A549 (cell line): ENCODE data around the gene NEDD8. TPM values are rescaled to one million over a fixed set of nuclear protein-coding genes. Genes with fewer than 3 reads are reported as not detected.

Experiments used
- ATAC-seq, 2 experiments: fragments of 200-7000 bp in 1 of 2; fragments of >200 bp in 1 of 2; cut with Nextera tagmentation in 1 of 2; cut with Tn5 transposase in 1 of 2; 3 replicates each; pipeline versions ENCODE4 v1.8.0 to v1.9.1; 2018 to 2020; ENCODE audit warnings: mild to moderate bottlenecking in 1 of 2, moderate library complexity in 1 of 2
- CTCF ChIA-PET: fragments of 300-600 bp; sonication (Branson Sonifier 250); formaldehyde crosslinking; extraction: SDS; loops from one replicate; lab custom pipeline; 2021; ENCODE audit warnings: antibody characterized with exemption, inconsistent platforms; lab: Yijun Ruan, JAX
- POLR2A ChIA-PET: fragments of 350-600 bp; formaldehyde crosslinking; extraction: SDS; loops from one replicate; lab custom pipeline; 2021; ENCODE audit warnings: antibody characterized with exemption, inconsistent platforms; lab: Yijun Ruan, JAX
- DNase-seq, 2 experiments: peaks; one replicate each; pipeline versions ENCODE4 v3.0.0 to v3.0.0-alpha.2; 2011 to 2016; ENCODE audit warnings: low read depth in 1 of 2, low spot score in 1 of 2
- FAIRE-seq: peaks from 2 replicates; lab custom pipeline; 2011; peaks lifted over from hg19 to GRCh38; lab: Jason Lieb, UNC
- H3K27ac ChIP-seq, 2 experiments: fragments of >200 bp; sonication (Bioruptor Twin); formaldehyde crosslinking; 3 replicates each; pipeline ENCODE4 v1.5.1; 2016 to 2017
- H3K4me1 ChIP-seq: fragments of >200 bp; sonication (Bioruptor Twin); formaldehyde crosslinking; 3 replicates; pipeline ENCODE4 v1.6.1; 2016
- H3K4me2 ChIP-seq: fragments of >200 bp; sonication (Bioruptor Twin); formaldehyde crosslinking; 3 replicates; pipeline ENCODE4 v1.6.1; 2016
- H3K4me3 ChIP-seq: fragments of >200 bp; sonication (Bioruptor Twin); formaldehyde crosslinking; 3 replicates; pipeline ENCODE4 v1.5.1; 2016
- H3K9me3 ChIP-seq: fragments of >200 bp; sonication (Bioruptor Twin); formaldehyde crosslinking; 3 replicates; pipeline ENCODE4 v1.6.1; 2016
- ATOH8 ChIP-seq: fragments of 250-450 bp; sonication (Bioruptor Pico); IDR thresholded peaks from 2 replicates; pipeline ENCODE4 v1.5.0; 2020; ENCODE audit warnings: low read depth, mild to moderate bottlenecking, moderate library complexity
- CBX2 ChIP-seq: fragments of 200-600 bp; sonication (generic); IDR thresholded peaks from 2 replicates; pipeline ENCODE4 v1.6.1; 2016; ENCODE audit warnings: low read depth, mild to moderate bottlenecking, borderline replicate concordance
- CBX8 ChIP-seq: fragments of 200-600 bp; sonication (generic); IDR thresholded peaks from 2 replicates; pipeline ENCODE4 v1.6.1; 2016
- CHD4 ChIP-seq: fragments of 200-600 bp; sonication (generic); IDR thresholded peaks from 2 replicates; pipeline ENCODE4 v1.6.1; 2016; ENCODE audit warnings: antibody characterized with exemption, mild to moderate bottlenecking, borderline replicate concordance
- E2F6 ChIP-seq: IDR thresholded peaks from 2 replicates; pipeline ENCODE4 v1.6.1; 2012; ENCODE audit warnings: low read depth, borderline replicate concordance
- EHF ChIP-seq: fragments of 250-450 bp; sonication (Bioruptor Pico); IDR thresholded peaks from 2 replicates; pipeline ENCODE4 v1.5.0; 2020; ENCODE audit warnings: mild to moderate bottlenecking
- EHMT2 ChIP-seq: fragments of 200-600 bp; sonication (generic); IDR thresholded peaks from 2 replicates; pipeline ENCODE4 v1.6.1; 2016; ENCODE audit warnings: antibody characterized with exemption, low read depth, mild to moderate bottlenecking, moderate library complexity
- ESRRA ChIP-seq: fragments of 150-350 bp; IDR thresholded peaks from 2 replicates; pipeline ENCODE4 v1.6.1; 2014; ENCODE audit warnings: mild to moderate bottlenecking, low read length, borderline replicate concordance
- FOSB ChIP-seq: fragments of 250-450 bp; sonication (Bioruptor Pico); IDR thresholded peaks from 2 replicates; pipeline ENCODE4 v1.5.0; 2020; ENCODE audit warnings: mild to moderate bottlenecking, moderate library complexity
- HES2 ChIP-seq: fragments of >200 bp; sonication (Bioruptor Twin); formaldehyde crosslinking; IDR thresholded peaks from 2 replicates; pipeline ENCODE4 v1.6.1; 2016
- HOXA7 ChIP-seq: fragments of 250-450 bp; sonication (Bioruptor Pico); IDR thresholded peaks from 2 replicates; pipeline ENCODE4 v1.5.0; 2020; ENCODE audit warnings: mild to moderate bottlenecking, moderate library complexity
- HOXB13 ChIP-seq: fragments of 250-450 bp; sonication (Bioruptor Pico); IDR thresholded peaks from 2 replicates; pipeline ENCODE4 v1.5.0; 2020; ENCODE audit warnings: low read depth, mild to moderate bottlenecking, moderate library complexity
- HOXB5 ChIP-seq: fragments of 250-450 bp; sonication (Bioruptor Pico); IDR thresholded peaks from 2 replicates; pipeline ENCODE4 v1.5.0; 2020; ENCODE audit warnings: mild to moderate bottlenecking, moderate library complexity
- JUNB ChIP-seq: fragments of >200 bp; sonication (Bioruptor Twin); formaldehyde crosslinking; IDR thresholded peaks from 2 replicates; pipeline ENCODE4 v1.6.1; 2016
- KDM1A ChIP-seq: fragments of 200-600 bp; sonication (generic); IDR thresholded peaks from 2 replicates; pipeline ENCODE4 v1.6.1; 2016; ENCODE audit warnings: low read depth, mild to moderate bottlenecking
- KDM5A ChIP-seq: fragments of 200-600 bp; sonication (generic); IDR thresholded peaks from 2 replicates; pipeline ENCODE4 v1.6.1; 2016; ENCODE audit warnings: antibody characterized with exemption, mild to moderate bottlenecking
- MAX ChIP-seq: IDR thresholded peaks from 2 replicates; pipeline ENCODE4 v1.6.1; 2012
- MAZ ChIP-seq: fragments of 150-350 bp; IDR thresholded peaks from 2 replicates; pipeline ENCODE4 v1.6.1; 2014; ENCODE audit warnings: antibody characterized with exemption, low read depth, low read length, borderline replicate concordance
- MYC ChIP-seq: IDR thresholded peaks from 2 replicates; pipeline ENCODE4 v1.6.1; 2012; ENCODE audit warnings: mild to moderate bottlenecking, inconsistent platforms, low read length, improper control_type of control experiment, borderline replicate concordance
- NFE2L2 ChIP-seq: fragments of 150-350 bp; conservative IDR thresholded peaks from 2 replicates; pipeline ENCODE4 v1.6.1; 2014; ENCODE audit warnings: low read length
- POLR2A ChIP-seq: IDR thresholded peaks from 2 replicates; pipeline ENCODE4 v1.6.1; 2012; ENCODE audit warnings: mild to moderate bottlenecking, low read length
- POLR2AphosphoS2 ChIP-seq: conservative IDR thresholded peaks from 2 replicates; pipeline ENCODE4 v1.6.1; 2012; ENCODE audit warnings: low read length, improper control_type of control experiment, inconsistent platforms
- RAD21 ChIP-seq, 2 experiments: fragments of >200 bp in 1 of 2; sonication (Bioruptor Twin) in 1 of 2; formaldehyde crosslinking in 1 of 2; IDR thresholded peaks in 1 of 2; conservative IDR thresholded peaks in 1 of 2; 2 replicates in 1 of 2; 3 replicates in 1 of 2; pipeline ENCODE4 v1.6.1; 2012 to 2018; ENCODE audit warnings: inconsistent platforms in 1 of 2
- RFX5 ChIP-seq: fragments of 450-650 bp; IDR thresholded peaks from 2 replicates; pipeline ENCODE4 v1.7.1; 2014; ENCODE audit warnings: antibody characterized with exemption, mild to moderate bottlenecking, moderate library complexity
- RNF2 ChIP-seq: fragments of 200-600 bp; sonication (generic); IDR thresholded peaks from 2 replicates; pipeline ENCODE4 v1.6.1; 2016; ENCODE audit warnings: low read depth, mild to moderate bottlenecking, antibody characterized with exemption, moderate library complexity, borderline replicate concordance
- SREBF2 ChIP-seq: fragments of 450-650 bp; IDR thresholded peaks from 2 replicates; pipeline ENCODE4 v1.6.1; 2014; ENCODE audit warnings: mild to moderate bottlenecking, moderate library complexity
- TFCP2L1 ChIP-seq: fragments of 250-450 bp; sonication (Bioruptor Pico); IDR thresholded peaks from 2 replicates; pipeline ENCODE4 v1.5.0; 2021; ENCODE audit warnings: mild to moderate bottlenecking
- ZNF302 ChIP-seq: fragments of 250-450 bp; sonication (Bioruptor Pico); IDR thresholded peaks from 2 replicates; pipeline ENCODE4 v1.9.0; 2021; ENCODE audit warnings: inconsistent platforms, mild to moderate bottlenecking, moderate library complexity
- ZSCAN20 ChIP-seq: fragments of 250-450 bp; sonication (Bioruptor Pico); IDR thresholded peaks from 2 replicates; pipeline ENCODE4 v1.8.0; 2022; ENCODE audit warnings: mild to moderate bottlenecking, moderate library complexity
- WGBS: methylation state at CpG from one replicate; pipeline ENCODE4 v1.1.6; 2017; ENCODE audit errors: missing lambda C conversion rate; 5-methylcytosine and 5-hydroxymethylcytosine counted together
- polyA plus RNA-seq, 4 experiments: library from polyadenylated mRNA; depleted of rRNA in 3 of 4; stranded (reverse); fragments of >200 nt; fragmentation: RNase III in 1 of 4; extraction: RNeasy Plus Mini Kit Qiagen cat#74134 plus additional on column Dnase treatment in 1 of 4; gene quantifications; 2 replicates in 3 of 4; 3 replicates in 1 of 4; pipeline ENCODE4 v1.2.3, GENCODE V29; 2011 to 2017
- TF ChIP-seq, protein P1 (sequence below): fragments of >200 bp; sonication (Bioruptor Twin); formaldehyde crosslinking; IDR thresholded peaks from 3 replicates; pipeline ENCODE4 v1.5.1; 2016

Gene NEDD8
- polyA plus RNA-seq, 2 of the 4 experiments (the other 2 are of a cell fraction): 433 to 589 TPM

GRCh38 chr14:24261969-24262327, 29.8 kb upstream of the NEDD8 start:
- Histone ChIP-seq H3K27ac (no peak overlapping the region), H3K9me3 (no peaks in the 10 kb centered on the region), H3K4me2 (no peak overlapping the region), H3K4me1 (peaks cover 8% of the 10 kb centered on the region), H3K4me3 (no peak overlapping the region)
- no peak for ATAC-seq
- DNase-seq: no peak
- no peak for FAIRE-seq
- ChIA-PET CTCF (interaction anchor here (1.3 to 34.0 kb wide), 6 partner anchors 9 to 41 kb away, joined by 4 to 469 read pairs (median 8); partner anchors contain the start of genes CIDEB, DHRS1, LTB4R and LTB4R2), POLR2A (interaction anchor here (2.0 kb wide), 1 partner anchor 9 kb away, joined by 12 read pairs; the partner anchor contains the start of gene RABGGTA)
- no peak for TF ChIP-seq JUNB
- no peak for TF ChIP-seq MAZ
- TF ChIP-seq POLR2A: no peak
- no peak for TF ChIP-seq HOXA7 (CRISPR knock-in tag)
- no peak for TF ChIP-seq MAX
- no peak for TF ChIP-seq KDM5A
- no peak for TF ChIP-seq CHD4
- TF ChIP-seq HES2: no peak
- TF ChIP-seq CBX2: no peak
- TF ChIP-seq RFX5: no peak
- TF ChIP-seq EHMT2: no peak
- no peak for TF ChIP-seq FOSB (CRISPR knock-in tag)
- 83% methylated on average over 12 of the region's 19 CpGs for WGBS

- no peak for FAIRE-seq
- ChIA-PET POLR2A (interaction anchor here (2.0 kb wide), 1 partner anchor 10 kb away, joined by 12 read pairs; the partner anchor contains the start of gene RABGGTA), CTCF (interaction anchor here (1.0 to 34.0 kb wide), 7 partner anchors 8 to 48 kb away, joined by 3 to 469 read pairs (median 4); partner anchors contain the start of genes CHMP4A, CIDEB, DHRS1 and LTB4R)
- TF ChIP-seq SREBF2 (no peak), POLR2AphosphoS2 (no peak), ESRRA (no peak), RAD21 (conservative IDR thresholded peaks at IDR 0.05 in 1 of 2, IDR thresholded peaks at IDR 0.05 in 1 of 2) (no peak), KDM1A (no peak), NFE2L2 (no peak), TFCP2L1 (CRISPR knock-in tag) (no peak), HOXB5 (no peak), ATOH8 (CRISPR knock-in tag) (no peak), RNF2 (no peak), HOXB13 (CRISPR knock-in tag) (no peak), FOSB (CRISPR knock-in tag) (no peak), EHF (CRISPR knock-in tag) (no peak), ZNF302 (CRISPR knock-in tag) (no peak), E2F6 (no peak), ZSCAN20 (no peak), CBX8 (no peak), MYC (no peak)
- TF ChIP-seq, protein P1, sequence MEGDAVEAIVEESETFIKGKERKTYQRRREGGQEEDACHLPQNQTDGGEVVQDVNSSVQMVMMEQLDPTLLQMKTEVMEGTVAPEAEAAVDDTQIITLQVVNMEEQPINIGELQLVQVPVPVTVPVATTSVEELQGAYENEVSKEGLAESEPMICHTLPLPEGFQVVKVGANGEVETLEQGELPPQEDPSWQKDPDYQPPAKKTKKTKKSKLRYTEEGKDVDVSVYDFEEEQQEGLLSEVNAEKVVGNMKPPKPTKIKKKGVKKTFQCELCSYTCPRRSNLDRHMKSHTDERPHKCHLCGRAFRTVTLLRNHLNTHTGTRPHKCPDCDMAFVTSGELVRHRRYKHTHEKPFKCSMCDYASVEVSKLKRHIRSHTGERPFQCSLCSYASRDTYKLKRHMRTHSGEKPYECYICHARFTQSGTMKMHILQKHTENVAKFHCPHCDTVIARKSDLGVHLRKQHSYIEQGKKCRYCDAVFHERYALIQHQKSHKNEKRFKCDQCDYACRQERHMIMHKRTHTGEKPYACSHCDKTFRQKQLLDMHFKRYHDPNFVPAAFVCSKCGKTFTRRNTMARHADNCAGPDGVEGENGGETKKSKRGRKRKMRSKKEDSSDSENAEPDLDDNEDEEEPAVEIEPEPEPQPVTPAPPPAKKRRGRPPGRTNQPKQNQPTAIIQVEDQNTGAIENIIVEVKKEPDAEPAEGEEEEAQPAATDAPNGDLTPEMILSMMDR: no peak
- ATAC-seq: no peak
- Histone ChIP-seq H3K27ac (no peak overlapping the region), H3K9me3 (no peaks in the 10 kb centered on the region), H3K4me1 (peaks cover 8% of the 10 kb centered on the region), H3K4me2 (no peak overlapping the region), H3K4me3 (no peak overlapping the region)
- DNase-seq: no peak
- WGBS: 87% methylated on average over 20 of the region's 20 CpGs
These were observed 29.2 kb upstream of the NEDD8 start for GRCh38 chr14:24261256-24261968.
